GM23338 (cell line): ENCODE data around the gene PA2G4. TPM values are rescaled to one million over a fixed set of nuclear protein-coding genes. Genes with fewer than 3 reads are reported as not detected.

Source experiments
- ATAC-seq: fragments of 200-7000 bp; cut with Tn5 transposase; 3 replicates; pipeline ENCODE4 v1.9.1; 2020
- DNase-seq: peaks from one replicate; pipeline ENCODE4 v3.0.0-alpha.2; 2015; ENCODE audit warnings: low spot score
- H2AFZ ChIP-seq: fragments of 200-600 bp; sonication (generic); 2 replicates; pipeline ENCODE4 v1.8.0; 2016; ENCODE audit warnings: antibody characterized with exemption, mild to moderate bottlenecking, moderate library complexity
- H3F3A ChIP-seq: fragments of 200-600 bp; sonication (generic); replicated peaks from 2 replicates; pipeline ENCODE4 v1.8.0; 2017; ENCODE audit warnings: antibody characterized with exemption, mixed run types, low read depth
- H3K27ac ChIP-seq: fragments of 200-600 bp; sonication (generic); 2 replicates; pipeline ENCODE4 v1.6.1; 2016; ENCODE audit warnings: low read depth
- H3K27me3 ChIP-seq: fragments of 200-600 bp; sonication (generic); 2 replicates; pipeline ENCODE4 v1.8.0; 2016; ENCODE audit warnings: mild to moderate bottlenecking, mixed run types, moderate library complexity; ENCODE audit not compliant: insufficient read depth
- H3K36me3 ChIP-seq: fragments of 200-600 bp; sonication (generic); 2 replicates; pipeline ENCODE4 v1.8.0; 2016; ENCODE audit warnings: mild to moderate bottlenecking; ENCODE audit not compliant: insufficient read depth
- H3K4me1 ChIP-seq: fragments of 200-600 bp; sonication (generic); 2 replicates; pipeline ENCODE4 v1.8.0; 2016; ENCODE audit warnings: mild to moderate bottlenecking, moderate library complexity; ENCODE audit not compliant: insufficient read depth
- H3K4me2 ChIP-seq: fragments of 200-600 bp; sonication (generic); 2 replicates; pipeline ENCODE4 v1.7.1; 2017; ENCODE audit warnings: mixed run types
- H3K4me3 ChIP-seq: fragments of 200-600 bp; sonication (generic); 2 replicates; pipeline ENCODE4 v1.6.1; 2016; ENCODE audit warnings: mixed run types
- H3K79me2 ChIP-seq: fragments of 200-600 bp; sonication (generic); replicated peaks from 2 replicates; pipeline ENCODE4 v1.8.0; 2017; ENCODE audit warnings: mild to moderate bottlenecking; ENCODE audit not compliant: insufficient read depth
- H3K9me2 ChIP-seq: fragments of 200-600 bp; sonication (generic); 2 replicates; pipeline ENCODE4 v1.8.0; 2017; ENCODE audit not compliant: insufficient read depth
- H4K20me1 ChIP-seq: fragments of 200-600 bp; sonication (generic); replicated peaks from 2 replicates; pipeline ENCODE4 v1.8.0; 2017; ENCODE audit warnings: mild to moderate bottlenecking; ENCODE audit not compliant: insufficient read depth
- H3K27ac Mint-ChIP-seq: 2 replicates; pipeline ENCODE4 v1.8.0; 2020; ENCODE audit warnings: inconsistent platforms, mild to moderate bottlenecking, moderate library complexity, mixed read lengths
- H3K27me3 Mint-ChIP-seq: 3 replicates; pipeline ENCODE4 v1.8.0; 2022; ENCODE audit warnings: low read depth, mild to moderate bottlenecking, moderate library complexity, mixed read lengths, inconsistent platforms; ENCODE audit not compliant: insufficient read depth, poor library complexity
- H3K36me3 Mint-ChIP-seq: 3 replicates; pipeline ENCODE4 v1.8.0; 2021; ENCODE audit warnings: low read depth, mild to moderate bottlenecking, inconsistent platforms, moderate library complexity, mixed read lengths
- H3K4me1 Mint-ChIP-seq: 3 replicates; pipeline ENCODE4 v1.8.0; 2020; ENCODE audit warnings: mild to moderate bottlenecking, inconsistent platforms, mixed read lengths
- H3K4me3 Mint-ChIP-seq: 3 replicates; pipeline ENCODE4 v1.8.0; 2021; ENCODE audit warnings: moderate library complexity, mild to moderate bottlenecking, inconsistent platforms, mixed read lengths
- H3K9me3 Mint-ChIP-seq: 3 replicates; pipeline ENCODE4 v1.8.0; 2020; ENCODE audit warnings: moderate library complexity, mild to moderate bottlenecking, inconsistent platforms, mixed read lengths
- CREB1 ChIP-seq: fragments of 250-450 bp; sonication (Bioruptor Pico); IDR thresholded peaks from 2 replicates; pipeline ENCODE4 v1.5.0; 2020; ENCODE audit warnings: low read depth, mild to moderate bottlenecking, moderate library complexity
- CTCF ChIP-seq, 2 experiments: fragments of 200-600 bp in 1 of 2; sonication (generic) in 1 of 2; conservative IDR thresholded peaks; 2 replicates each; pipeline versions ENCODE4 v1.5.1 to v1.6.1; 2016 to 2017; ENCODE audit warnings: antibody characterized with exemption in 2 of 2, low read depth in 2 of 2, mild to moderate bottlenecking in 2 of 2, moderate library complexity in 1 of 2
- ETS1 ChIP-seq: IDR thresholded peaks from 2 replicates; pipeline ENCODE4 v1.6.1; 2016; ENCODE audit warnings: antibody characterized with exemption
- EZH2 ChIP-seq: fragments of 200-600 bp; sonication (generic); IDR thresholded peaks from one replicate; pipeline ENCODE4 v1.8.0; 2017; ENCODE audit warnings: antibody characterized with exemption, mild to moderate bottlenecking, low read depth; ENCODE audit not compliant: unreplicated experiment
- EZH2phosphoT487 ChIP-seq: fragments of 200-600 bp; sonication (generic); IDR thresholded peaks from one replicate; pipeline ENCODE4 v1.8.1; 2018; ENCODE audit warnings: antibody characterized with exemption; ENCODE audit not compliant: unreplicated experiment
- JUNB ChIP-seq: IDR thresholded peaks from one replicate; pipeline ENCODE4 v1.6.1; 2016; ENCODE audit warnings: antibody characterized with exemption; ENCODE audit not compliant: unreplicated experiment
- NANOG ChIP-seq: IDR thresholded peaks from 2 replicates; pipeline ENCODE4 v1.6.1; 2016; ENCODE audit warnings: antibody characterized with exemption, borderline replicate concordance
- REST ChIP-seq: IDR thresholded peaks from one replicate; pipeline ENCODE4 v1.6.1; 2018; ENCODE audit warnings: antibody characterized with exemption; ENCODE audit not compliant: unreplicated experiment
- STAT1 ChIP-seq: IDR thresholded peaks from one replicate; pipeline ENCODE4 v1.6.1; 2016; ENCODE audit warnings: antibody characterized with exemption; ENCODE audit not compliant: unreplicated experiment
- ZNF114 ChIP-seq: fragments of 250-450 bp; sonication (Bioruptor Pico); IDR thresholded peaks from 2 replicates; pipeline ENCODE4 v1.5.0; 2020; ENCODE audit warnings: mild to moderate bottlenecking, moderate library complexity
- ZNF331 ChIP-seq: fragments of 250-450 bp; sonication (Bioruptor Pico); IDR thresholded peaks from 2 replicates; pipeline ENCODE4 v1.5.0; 2020; ENCODE audit warnings: low read depth, mild to moderate bottlenecking, moderate library complexity
- polyA plus RNA-seq: library from polyadenylated mRNA; unstranded; fragments of >200 nt; fragmentation: Nextera tagmentation; extraction: Ambion mirVana; gene quantifications from 2 replicates; pipeline ENCODE4 v1.2.1, GENCODE V29; 2016
- total RNA-seq: library from RNA; depleted of rRNA; stranded (reverse); fragments of >200 nt; shearing (Covaris generic); gene quantifications from 2 replicates; pipeline ENCODE4 v1.2.3, GENCODE V29; 2014

Gene PA2G4
- total and polyA plus RNA-seq, 2 experiments from 2014 or later = 237 to 373 TPM

- H3K27me3 Mint-ChIP-seq = peaks cover 6% of the 10 kb centered on the region
- DNase-seq (no peak), ATAC-seq (no peak)
- Histone ChIP-seq H3K27me3 (no peaks in the 10 kb centered on the region), H3K79me2 (no peaks in the 10 kb centered on the region), H3K4me3 (no peak overlapping the region), H4K20me1 (no peaks in the 10 kb centered on the region), H3K4me2 (no peak overlapping the region), H3K9me2 (no peaks in the 10 kb centered on the region), H3K27ac (no peak overlapping the region), H3K4me1 (no peaks in the 10 kb centered on the region), H3K36me3 (no peaks in the 10 kb centered on the region), H3F3A (0 out of 2 replicates have a peak, but pooled peaks cover 4% of the 10 kb centered on the region), H2AFZ (peak overlapping the region; percentile 32; the same call in 1 of the 2 replicates)
- TF ChIP-seq ZNF331 (CRISPR knock-in tag) = no peak
- no peak for TF ChIP-seq EZH2phosphoT487
- no peak for TF ChIP-seq ZNF114 (CRISPR knock-in tag)
- TF ChIP-seq STAT1 = no peak
- no peaks in the 10 kb centered on the region for H3K9me3 Mint-ChIP-seq
- no peak overlapping the region for H3K27ac Mint-ChIP-seq
- no peaks in the 10 kb centered on the region for H3K36me3 Mint-ChIP-seq
- no peaks in the 10 kb centered on the region for H3K4me1 Mint-ChIP-seq
- no peak overlapping the region; the same call in 2 of the 3 replicates for H3K4me3 Mint-ChIP-seq
Measured at GRCh38 chr12:56061982-56062381, 42.4 kb upstream of the PA2G4 start.

GRCh38 chr12:56062996-56063395 is 41.4 kb upstream of the PA2G4 start:
- no peaks in the 10 kb centered on the region for H3K79me2 ChIP-seq
- no peak for TF ChIP-seq EZH2phosphoT487
- no peaks in the 10 kb centered on the region for H3K9me2 ChIP-seq
- Mint-ChIP-seq H3K27me3 (peaks cover 6% of the 10 kb centered on the region), H3K4me3 (no peak overlapping the region), H3K9me3 (no peaks in the 10 kb centered on the region), H3K36me3 (no peaks in the 10 kb centered on the region), H3K27ac (no peak overlapping the region), H3K4me1 (no peaks in the 10 kb centered on the region)
- H3K4me1 ChIP-seq = no peaks in the 10 kb centered on the region
- H3K4me3 ChIP-seq = no peak overlapping the region
- ATAC-seq (no peak), DNase-seq (no peak)
- no peaks in the 10 kb centered on the region for H4K20me1 ChIP-seq
- H3K36me3 ChIP-seq = no peaks in the 10 kb centered on the region
- H2AFZ ChIP-seq = no peak overlapping the region
- 0 out of 2 replicates have a peak, but pooled peaks cover 7% of the 10 kb centered on the region for H3F3A ChIP-seq
- H3K27ac ChIP-seq = peak overlapping the region; percentile 50; the same call in 1 of the 2 replicates
- no peak overlapping the region for H3K4me2 ChIP-seq
- H3K27me3 ChIP-seq = no peaks in the 10 kb centered on the region

- no peak overlapping the region for H3K4me3 Mint-ChIP-seq
- 0 out of 2 replicates have a peak, but pooled peaks cover 6% of the 10 kb centered on the region for H3F3A ChIP-seq
- H3K4me2 ChIP-seq = no peak overlapping the region
- no peak overlapping the region for H3K27ac ChIP-seq
- H4K20me1 ChIP-seq = no peaks in the 10 kb centered on the region
- H3K4me1 ChIP-seq = no peaks in the 10 kb centered on the region
- H3K4me1 Mint-ChIP-seq = no peaks in the 10 kb centered on the region
- H3K27ac Mint-ChIP-seq = no peak overlapping the region
- peaks cover 9% of the 10 kb centered on the region for H3K27me3 Mint-ChIP-seq
- no peaks in the 10 kb centered on the region for H3K27me3 ChIP-seq
- no peaks in the 10 kb centered on the region for H3K36me3 ChIP-seq
- no peak for ATAC-seq
- 0 out of 3 replicates have a peak, but pooled peaks cover under 1% of the 10 kb centered on the region for H3K36me3 Mint-ChIP-seq
- no peak for DNase-seq
- no peak overlapping the region for H3K4me3 ChIP-seq
- no peaks in the 10 kb centered on the region for H3K9me2 ChIP-seq
- peaks cover under 1% of the 10 kb centered on the region; the same call in 1 of the 3 replicates for H3K9me3 Mint-ChIP-seq
- no peak overlapping the region for H2AFZ ChIP-seq
- no peaks in the 10 kb centered on the region for H3K79me2 ChIP-seq
- no peak for TF ChIP-seq EZH2phosphoT487
- TF ChIP-seq ETS1 = no peak
- TF ChIP-seq CTCF (conservative IDR thresholded peaks at IDR 0.05; ENCODE audit: low read depth in 2 of 2) = no peak
- no peak for TF ChIP-seq NANOG
- no peak for TF ChIP-seq ZNF114 (CRISPR knock-in tag)
- TF ChIP-seq ZNF331 (CRISPR knock-in tag) = no peak
- TF ChIP-seq CREB1 (CRISPR knock-in tag) = no peak
- TF ChIP-seq REST = no peak
- TF ChIP-seq JUNB = no peak
- no peak for TF ChIP-seq STAT1
- TF ChIP-seq EZH2 = no peak
Measured at GRCh38 chr12:56071648-56072047, 32.7 kb upstream of the PA2G4 start.
